Liver (tissue), 9 donors: Measurements from ENCODE around the gene LARGE1. TPM values are rescaled to one million over a fixed set of nuclear protein-coding genes. Genes with fewer than 3 reads are reported as not detected.

Experiments used
- DNase-seq: peaks from one replicate; pipeline ENCODE4 v3.0.0-alpha.2; 2017; ENCODE audit warnings: low spot score
- H3K27ac ChIP-seq, 2 donors: one replicate each; pipeline ENCODE4 v1.7.0; 2013; ENCODE audit warnings: inconsistent platforms in 2 of 2, low read length in 2 of 2, control low read depth in 1 of 2, low read depth in 1 of 2, mild to moderate bottlenecking in 1 of 2
- H3K27me3 ChIP-seq, 4 donors: one replicate each; pipeline versions ENCODE4 v1.6.1 to v1.7.0; 2013; ENCODE audit warnings: low read length in 3 of 4, inconsistent platforms in 1 of 4, mild to moderate bottlenecking in 1 of 4, moderate library complexity in 1 of 4; ENCODE audit not compliant: control insufficient read depth in 4 of 4, insufficient read depth in 4 of 4
- H3K36me3 ChIP-seq, 4 donors: one replicate each; pipeline versions ENCODE4 v1.6.1 to v1.7.0; 2013; ENCODE audit warnings: low read length in 3 of 4, mild to moderate bottlenecking in 3 of 4, low read depth in 1 of 4, moderate library complexity in 1 of 4; ENCODE audit not compliant: control insufficient read depth in 4 of 4, insufficient read depth in 3 of 4
- H3K4me1 ChIP-seq, 4 donors: one replicate each; pipeline versions ENCODE4 v1.6.1 to v1.7.0; 2013; ENCODE audit warnings: low read length in 3 of 4, mild to moderate bottlenecking in 3 of 4, moderate library complexity in 1 of 4; ENCODE audit not compliant: control insufficient read depth in 4 of 4, insufficient read depth in 4 of 4
- H3K4me3 ChIP-seq, 3 donors: one replicate each; pipeline versions ENCODE4 v1.6.1 to v1.7.0; 2013; ENCODE audit warnings: low read length in 3 of 3, control low read depth in 1 of 3, low read depth in 1 of 3, mild to moderate bottlenecking in 1 of 3
- H3K9ac ChIP-seq, 2 donors: one replicate each; pipeline ENCODE4 v1.7.0; 2013; ENCODE audit warnings: low read length in 2 of 2, mild to moderate bottlenecking in 2 of 2, moderate library complexity in 2 of 2, control low read depth in 1 of 2, low read depth in 1 of 2
- H3K9me3 ChIP-seq, 4 donors: one replicate each; pipeline versions ENCODE4 v1.6.1 to v1.7.0; 2013; ENCODE audit warnings: low read length in 3 of 4; ENCODE audit not compliant: control insufficient read depth in 4 of 4
- CTCF ChIP-seq: fragments of 150-350 bp; IDR thresholded peaks from 2 replicates; pipeline ENCODE4 v1.5.1; 2017; ENCODE audit warnings: improper control_type of control experiment, low read depth, low read length; ENCODE audit not compliant: missing input control
- EGR1 ChIP-seq, 2 donors: IDR thresholded peaks; 2 replicates each; pipeline ENCODE4 v1.6.1; 2016 to 2018; ENCODE audit warnings: antibody characterized with exemption in 2 of 2, low read depth in 2 of 2
- FOXA1 ChIP-seq: IDR thresholded peaks from 2 replicates; pipeline ENCODE4 v1.6.1; 2016; ENCODE audit warnings: antibody characterized with exemption
- FOXA2 ChIP-seq: IDR thresholded peaks from 2 replicates; pipeline ENCODE4 v1.6.1; 2016; ENCODE audit warnings: antibody characterized with exemption
- GABPA ChIP-seq, 2 donors: IDR thresholded peaks in 1 of 2; conservative IDR thresholded peaks in 1 of 2; 2 replicates each; pipeline ENCODE4 v1.6.1; 2016; ENCODE audit warnings: antibody characterized with exemption in 2 of 2, mild to moderate bottlenecking in 1 of 2, moderate library complexity in 1 of 2
- HNF4A ChIP-seq, 2 donors: conservative IDR thresholded peaks; 2 replicates each; pipeline ENCODE4 v1.6.1; 2016; ENCODE audit warnings: antibody characterized with exemption in 2 of 2, mild to moderate bottlenecking in 2 of 2
- HNF4G ChIP-seq: IDR thresholded peaks from 2 replicates; pipeline ENCODE4 v1.6.1; 2016; ENCODE audit warnings: antibody characterized with exemption
- JUND ChIP-seq, 2 donors: IDR thresholded peaks; 2 replicates each; pipeline ENCODE4 v1.6.1; 2016; ENCODE audit warnings: antibody characterized with exemption in 2 of 2
- REST ChIP-seq: IDR thresholded peaks from 2 replicates; pipeline ENCODE4 v1.6.1; 2016; ENCODE audit warnings: antibody characterized with exemption, mild to moderate bottlenecking
- RXRA ChIP-seq, 2 donors: IDR thresholded peaks; 2 replicates each; pipeline ENCODE4 v1.6.1; 2017 to 2018; ENCODE audit warnings: antibody characterized with exemption in 2 of 2, mild to moderate bottlenecking in 1 of 2
- SP1 ChIP-seq: IDR thresholded peaks from 2 replicates; pipeline ENCODE4 v1.6.1; 2018; ENCODE audit warnings: antibody characterized with exemption, mild to moderate bottlenecking
- TAF1 ChIP-seq: conservative IDR thresholded peaks from 2 replicates; pipeline ENCODE4 v1.6.1; 2016; ENCODE audit warnings: antibody characterized with exemption, mild to moderate bottlenecking
- YY1 ChIP-seq: IDR thresholded peaks from 2 replicates; pipeline ENCODE4 v1.6.1; 2016; ENCODE audit warnings: antibody characterized with exemption, mild to moderate bottlenecking
- WGBS: extraction: QIAGEN DNeasy Blood & Tissue Kit; methylation state at CpG from one replicate; pipeline ENCODE4 v1.1.7; 2013; 5-methylcytosine and 5-hydroxymethylcytosine counted together
- polyA plus RNA-seq, 2 donors: library from polyadenylated mRNA; stranded (reverse) in 1 of 2; unstranded in 1 of 2; fragments of 200-250 nt in 1 of 2; fragments of >200 nt in 1 of 2; fragmentation: Nextera tagmentation in 1 of 2; extraction: Ambion mirVana in 1 of 2; gene quantifications; one replicate each; pipeline versions ENCODE4 v1.2.1 to v1.2.3, GENCODE V29; 2013 to 2015
- total RNA-seq, 2 donors: library from RNA; depleted of rRNA; stranded (reverse); fragments of >200 nt; gene quantifications; one replicate each; pipeline ENCODE4 v1.2.3, GENCODE V29; 2014
- TF ChIP-seq, protein P1 (sequence below): IDR thresholded peaks from 2 replicates; pipeline ENCODE4 v1.6.1; 2016; ENCODE audit warnings: antibody characterized with exemption
- TF ChIP-seq, protein P2 (sequence below): IDR thresholded peaks from 2 replicates; pipeline ENCODE4 v1.6.1; 2016; ENCODE audit warnings: antibody characterized with exemption
- TF ChIP-seq, protein P3 (sequence below): IDR thresholded peaks from 2 replicates; pipeline ENCODE4 v1.6.1; 2016; ENCODE audit warnings: antibody characterized with exemption
- donor health status: healthy.
- donor health status: healthy.
- donor health status: healthy.
- donor health status: healthy.
- donor health status: healthy.

The LARGE1 gene
- total and polyA plus RNA-seq, 4 donors, result 2.3 to 14.1 (median 5.7) TPM

DNA sequence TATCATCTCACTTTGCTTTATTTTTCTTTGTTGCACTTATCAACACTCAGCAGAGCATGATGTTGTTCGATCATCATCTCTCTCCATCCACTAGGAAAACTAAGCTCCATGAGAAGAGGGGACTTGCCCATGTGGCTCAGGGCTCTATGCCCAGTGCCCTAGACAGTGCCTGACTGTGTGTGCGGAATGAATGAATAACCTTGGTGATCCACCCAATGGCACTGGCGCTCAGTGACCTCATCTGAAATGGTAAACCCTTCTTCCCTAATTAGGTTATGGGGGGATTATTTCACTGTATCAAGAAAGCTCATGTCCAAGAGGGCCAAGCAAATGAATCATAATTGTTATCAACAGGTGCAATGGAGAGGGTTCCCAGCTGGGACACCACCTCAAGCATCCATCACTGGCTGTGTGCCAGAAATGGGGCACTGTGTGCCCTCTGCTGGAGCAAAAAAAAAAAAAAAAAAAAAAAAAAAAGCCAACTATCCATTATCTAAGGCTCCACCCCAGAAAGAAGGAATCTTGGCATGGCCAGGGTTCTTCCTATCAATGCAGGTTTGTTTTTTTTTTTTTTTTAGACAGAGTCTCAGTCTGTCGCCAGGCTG lies 172.6 kb downstream of the LARGE1 start:
- no peak for DNase-seq
- no peak for TF ChIP-seq FOXA2
- TF ChIP-seq TAF1, result no peak
- no peak for TF ChIP-seq YY1
- no peak for TF ChIP-seq REST
- no peak for TF ChIP-seq FOXA1
- no peak for TF ChIP-seq SP1
- TF ChIP-seq, protein P1, sequence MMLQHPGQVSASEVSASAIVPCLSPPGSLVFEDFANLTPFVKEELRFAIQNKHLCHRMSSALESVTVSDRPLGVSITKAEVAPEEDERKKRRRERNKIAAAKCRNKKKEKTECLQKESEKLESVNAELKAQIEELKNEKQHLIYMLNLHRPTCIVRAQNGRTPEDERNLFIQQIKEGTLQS, result no peak
- TF ChIP-seq CTCF, result no peak
- Histone ChIP-seq H3K4me1 (peaks cover 9 to 24% (median 19%) of the 10 kb centered on the region in 4 donors), H3K36me3 (no peaks in the 10 kb centered on the region), H3K27ac (no peak overlapping the region), H3K9me3 (no peaks in the 10 kb centered on the region), H3K9ac (no peak overlapping the region), H3K4me3 (no peak overlapping the region), H3K27me3 (no peaks in the 10 kb centered on the region)
- WGBS, result 95% methylated on average over 4 of the region's 4 CpGs

GRCh38 chr22:33747029-33747428 lies 173.2 kb downstream of the LARGE1 start:
- no peak overlapping the region for H3K9ac ChIP-seq
- H3K9me3 ChIP-seq, result no peaks in the 10 kb centered on the region
- H3K27ac ChIP-seq, result no peak overlapping the region
- no peak overlapping the region for H3K4me3 ChIP-seq
- H3K4me1 ChIP-seq, result peaks cover 9 to 24% (median 19%) of the 10 kb centered on the region in 4 donors
- TF ChIP-seq EGR1 (IDR thresholded peaks at IDR 0.05; ENCODE audit: low read depth in 2 of 2) (no peak), FOXA2 (no peak), RXRA (IDR thresholded peaks at IDR 0.05) (no peak), HNF4A (conservative IDR thresholded peaks at IDR 0.05) (no peak), HNF4G (no peak)
- TF ChIP-seq, protein P1, result no peak
- no peaks in the 10 kb centered on the region for H3K36me3 ChIP-seq
- no peaks in the 10 kb centered on the region for H3K27me3 ChIP-seq
- 76% methylated on average over 1 of the region's 1 CpG for WGBS
- DNase-seq, result no peak

GRCh38 chr22:33746501-33746928 lies 173.8 kb downstream of the LARGE1 start:
- no peaks in the 10 kb centered on the region for H3K36me3 ChIP-seq
- 28% methylated on average over 3 of the region's 3 CpGs for WGBS
- no peak for DNase-seq
- H3K27ac ChIP-seq, result no peak overlapping the region
- peaks cover 9 to 24% (median 19%) of the 10 kb centered on the region in 4 donors for H3K4me1 ChIP-seq
- H3K27me3 ChIP-seq, result no peaks in the 10 kb centered on the region
- no peak overlapping the region for H3K9ac ChIP-seq
- no peak overlapping the region for H3K4me3 ChIP-seq
- H3K9me3 ChIP-seq, result no peaks in the 10 kb centered on the region
- TF ChIP-seq JUND (IDR thresholded peaks at IDR 0.05), result peak in 1 of 2 donors; percentile 72
- peak; percentile 56 for TF ChIP-seq FOXA2
- TF ChIP-seq SP1, result peak; percentile 44
- TF ChIP-seq TAF1, result no peak
- TF ChIP-seq, protein P2, sequence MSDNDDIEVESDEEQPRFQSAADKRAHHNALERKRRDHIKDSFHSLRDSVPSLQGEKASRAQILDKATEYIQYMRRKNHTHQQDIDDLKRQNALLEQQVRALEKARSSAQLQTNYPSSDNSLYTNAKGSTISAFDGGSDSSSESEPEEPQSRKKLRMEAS, result peak; percentile 69
- TF ChIP-seq, protein P3, sequence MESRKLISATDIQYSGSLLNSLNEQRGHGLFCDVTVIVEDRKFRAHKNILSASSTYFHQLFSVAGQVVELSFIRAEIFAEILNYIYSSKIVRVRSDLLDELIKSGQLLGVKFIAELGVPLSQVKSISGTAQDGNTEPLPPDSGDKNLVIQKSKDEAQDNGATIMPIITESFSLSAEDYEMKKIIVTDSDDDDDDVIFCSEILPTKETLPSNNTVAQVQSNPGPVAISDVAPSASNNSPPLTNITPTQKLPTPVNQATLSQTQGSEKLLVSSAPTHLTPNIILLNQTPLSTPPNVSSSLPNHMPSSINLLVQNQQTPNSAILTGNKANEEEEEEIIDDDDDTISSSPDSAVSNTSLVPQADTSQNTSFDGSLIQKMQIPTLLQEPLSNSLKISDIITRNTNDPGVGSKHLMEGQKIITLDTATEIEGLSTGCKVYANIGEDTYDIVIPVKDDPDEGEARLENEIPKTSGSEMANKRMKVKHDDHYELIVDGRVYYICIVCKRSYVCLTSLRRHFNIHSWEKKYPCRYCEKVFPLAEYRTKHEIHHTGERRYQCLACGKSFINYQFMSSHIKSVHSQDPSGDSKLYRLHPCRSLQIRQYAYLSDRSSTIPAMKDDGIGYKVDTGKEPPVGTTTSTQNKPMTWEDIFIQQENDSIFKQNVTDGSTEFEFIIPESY, result peak; percentile 48
- TF ChIP-seq HNF4A (conservative IDR thresholded peaks at IDR 0.05), result peak; percentile 49 to 81
- peak in 1 of 2 donors; percentile 44 for TF ChIP-seq GABPA (IDR thresholded peaks at IDR 0.05 in 1 of 2, conservative IDR thresholded peaks at IDR 0.05 in 1 of 2)
- no peak for TF ChIP-seq FOXA1
- TF ChIP-seq YY1, result peak; percentile 72
